Inflammatory macrophage treated with lipopolysaccharide for 1 hour (primary cell): Measurements from ENCODE around the gene SPG11.
"Not testable (repeated sequence)": the region's sequence is repeated elsewhere in the genome, so short reads cannot be mapped to it uniquely, and the experiment has no call there.

ENCODE experiments used
- DNase-seq, 2 donors: peaks; one replicate each; pipeline ENCODE4 v3.0.0-alpha.2; 2020 to 2022

Gene SPG11

GRCh38 chr15:44663410-44664308 is at the start of gene SPG11:
TSS of gene SPG11 (minus strand) at chr15:44663662. CDS start at chr15:44663647, 15 bp downstream.
- DNase-seq, result peak; percentile 97 to 100

DNA sequence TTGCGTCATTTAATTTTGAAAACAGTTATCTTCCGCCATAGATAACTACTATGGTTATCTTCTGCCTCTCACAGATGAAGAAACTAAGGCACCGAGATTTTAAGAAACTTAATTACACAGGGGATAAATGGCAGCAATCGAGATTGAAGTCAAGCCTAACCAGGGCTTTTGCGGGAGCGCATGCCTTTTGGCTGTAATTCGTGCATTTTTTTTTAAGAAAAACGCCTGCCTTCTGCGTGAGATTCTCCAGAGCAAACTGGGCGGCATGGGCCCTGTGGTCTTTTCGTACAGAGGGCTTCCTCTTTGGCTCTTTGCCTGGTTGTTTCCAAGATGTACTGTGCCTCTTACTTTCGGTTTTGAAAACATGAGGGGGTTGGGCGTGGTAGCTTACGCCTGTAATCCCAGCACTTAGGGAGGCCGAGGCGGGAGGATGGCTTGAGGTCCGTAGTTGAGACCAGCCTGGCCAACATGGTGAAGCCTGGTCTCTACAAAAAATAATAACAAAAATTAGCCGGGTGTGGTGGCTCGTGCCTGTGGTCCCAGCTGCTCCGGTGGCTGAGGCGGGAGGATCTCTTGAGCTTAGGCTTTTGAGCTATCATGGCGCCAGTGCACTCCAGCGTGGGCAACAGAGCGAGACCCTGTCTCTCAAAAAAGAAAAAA is 49.0 kb upstream of the SPG11 start:
- peak; percentile 85 for DNase-seq

DNA sequence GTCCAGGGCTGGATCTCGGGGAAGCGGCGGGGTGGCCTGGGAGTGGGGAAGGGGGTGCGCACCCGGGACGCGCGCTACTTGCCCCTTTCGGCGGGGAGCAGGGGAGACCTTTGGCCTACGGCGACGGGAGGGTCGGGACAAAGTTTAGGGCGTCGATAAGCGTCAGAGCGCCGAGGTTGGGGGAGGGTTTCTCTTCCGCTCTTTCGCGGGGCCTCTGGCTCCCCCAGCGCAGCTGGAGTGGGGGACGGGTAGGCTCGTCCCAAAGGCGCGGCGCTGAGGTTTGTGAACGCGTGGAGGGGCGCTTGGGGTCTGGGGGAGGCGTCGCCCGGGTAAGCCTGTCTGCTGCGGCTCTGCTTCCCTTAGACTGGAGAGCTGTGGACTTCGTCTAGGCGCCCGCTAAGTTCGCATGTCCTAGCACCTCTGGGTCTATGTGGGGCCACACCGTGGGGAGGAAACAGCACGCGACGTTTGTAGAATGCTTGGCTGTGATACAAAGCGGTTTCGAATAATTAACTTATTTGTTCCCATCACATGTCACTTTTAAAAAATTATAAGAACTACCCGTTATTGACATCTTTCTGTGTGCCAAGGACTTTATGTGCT is 48.4 kb upstream of the SPG11 start:
- DNase-seq, result peak; percentile 57 to 61

- peak; percentile 97 to 99 for DNase-seq
These were observed 47.8 kb upstream of the SPG11 start, which contains the start of the genes B2M and PATL2 for GRCh38 chr15:44711096-44711742. TSS of gene B2M (plus strand) at chr15:44711517. CDS start at chr15:44711547, 30 bp downstream. TSS of gene PATL2 (minus strand) at chr15:44711323. CDS start at chr15:44676490, 34,833 bp downstream.

DNA sequence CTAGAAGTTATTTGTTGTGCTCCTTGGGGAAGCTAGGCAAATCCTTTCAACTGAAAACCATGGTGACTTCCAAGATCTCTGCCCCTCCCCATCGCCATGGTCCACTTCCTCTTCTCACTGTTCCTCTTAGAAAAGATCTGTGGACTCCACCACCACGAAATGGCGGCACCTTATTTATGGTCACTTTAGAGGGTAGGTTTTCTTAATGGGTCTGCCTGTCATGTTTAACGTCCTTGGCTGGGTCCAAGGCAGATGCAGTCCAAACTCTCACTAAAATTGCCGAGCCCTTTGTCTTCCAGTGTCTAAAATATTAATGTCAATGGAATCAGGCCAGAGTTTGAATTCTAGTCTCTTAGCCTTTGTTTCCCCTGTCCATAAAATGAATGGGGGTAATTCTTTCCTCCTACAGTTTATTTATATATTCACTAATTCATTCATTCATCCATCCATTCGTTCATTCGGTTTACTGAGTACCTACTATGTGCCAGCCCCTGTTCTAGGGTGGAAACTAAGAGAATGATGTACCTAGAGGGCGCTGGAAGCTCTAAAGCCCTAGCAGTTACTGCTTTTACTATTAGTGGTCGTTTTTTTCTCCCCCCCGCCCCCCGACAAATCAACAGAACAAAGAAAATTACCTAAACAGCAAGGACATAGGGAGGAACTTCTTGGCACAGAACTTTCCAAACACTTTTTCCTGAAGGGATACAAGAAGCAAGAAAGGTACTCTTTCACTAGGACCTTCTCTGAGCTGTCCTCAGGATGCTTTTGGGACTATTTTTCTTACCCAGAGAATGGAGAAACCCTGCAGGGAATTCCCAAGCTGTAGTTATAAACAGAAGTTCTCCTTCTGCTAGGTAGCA is 47.0 kb upstream of the SPG11 start:
- DNase-seq, result peak; percentile 83 to 90

DNA sequence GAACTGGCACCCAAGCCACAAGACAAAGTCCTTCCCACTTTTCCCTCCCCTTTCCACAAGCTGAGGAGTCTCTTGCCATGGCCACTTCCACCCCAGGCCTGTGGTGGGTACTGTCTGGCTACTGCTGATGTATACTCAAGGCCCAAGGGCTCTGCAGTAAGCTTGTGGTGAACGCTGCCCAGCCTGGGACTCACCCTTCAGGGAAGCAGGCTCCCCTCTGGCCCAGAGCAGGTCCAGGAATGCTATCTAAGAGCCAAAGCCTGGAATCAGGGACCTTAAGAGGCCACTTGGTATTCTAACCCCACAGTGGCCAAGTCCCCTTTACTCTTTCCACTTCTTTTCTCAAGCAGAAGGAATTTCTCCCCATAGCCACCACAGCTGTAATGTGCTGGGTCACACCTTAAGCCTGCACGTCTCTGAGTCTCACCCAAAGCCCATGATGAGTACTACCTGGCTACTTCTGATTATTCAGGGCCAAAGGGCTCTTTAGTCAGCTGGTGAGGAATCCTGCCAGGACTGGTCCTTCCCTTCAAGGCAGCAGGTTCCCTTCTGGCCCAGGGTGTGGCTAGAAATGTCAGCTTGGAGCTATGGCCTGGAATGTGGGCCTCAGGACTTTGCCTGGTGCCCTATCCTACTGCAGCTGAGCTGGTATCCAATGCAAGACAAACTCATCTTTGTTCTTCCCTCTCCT is 43.6 kb upstream of the SPG11 start:
- DNase-seq, result no peak

DNA sequence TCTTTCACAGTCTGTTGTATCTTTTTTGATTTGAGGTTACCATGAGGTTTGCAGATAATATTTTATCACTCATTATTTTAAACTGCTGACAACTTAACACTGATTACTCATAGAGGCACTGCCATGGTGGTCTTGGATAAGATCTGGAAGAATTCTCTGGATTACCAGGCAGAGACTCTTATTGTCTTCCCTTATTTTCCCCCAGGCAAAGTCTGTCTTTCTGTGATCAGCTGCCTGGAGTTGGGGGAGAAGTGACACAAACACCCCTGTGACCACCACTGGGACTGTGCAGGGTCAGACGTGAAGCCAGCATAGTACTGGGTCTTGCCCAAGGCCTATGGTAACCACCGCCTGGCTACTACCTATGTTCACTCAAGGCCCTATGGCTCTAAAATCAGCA is 42.9 kb upstream of the SPG11 start:
- no peak for DNase-seq

DNA sequence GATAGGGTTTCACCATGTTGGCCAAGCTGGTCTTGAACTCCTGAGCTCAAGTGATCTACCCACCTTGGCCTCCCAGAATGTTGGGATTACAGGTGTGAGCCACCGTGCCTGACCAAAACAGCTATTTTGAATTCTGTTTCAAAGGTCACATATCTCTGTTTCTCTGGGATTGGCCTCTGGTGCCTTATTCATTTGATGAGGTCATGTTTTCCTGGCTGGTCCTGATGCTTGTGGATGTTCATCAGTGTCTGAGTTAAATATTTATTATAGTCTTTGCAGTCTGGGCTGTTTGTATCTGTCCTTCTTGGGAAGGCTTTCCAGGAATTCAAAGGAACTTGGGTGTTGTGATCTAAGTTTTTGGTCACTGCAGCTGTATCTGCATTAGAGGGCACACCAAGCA is 42.5 kb upstream of the SPG11 start:
- no peak for DNase-seq

GRCh38 chr15:44700676-44701075 is 37.2 kb upstream of the SPG11 start:
- DNase-seq, result not testable (repeated sequence)

GRCh38 chr15:44698641-44699040 is 35.2 kb upstream of the SPG11 start:
- no peak for DNase-seq

- DNase-seq, result no peak
These were observed 33.6 kb upstream of the SPG11 start for GRCh38 chr15:44697014-44697413.

DNA sequence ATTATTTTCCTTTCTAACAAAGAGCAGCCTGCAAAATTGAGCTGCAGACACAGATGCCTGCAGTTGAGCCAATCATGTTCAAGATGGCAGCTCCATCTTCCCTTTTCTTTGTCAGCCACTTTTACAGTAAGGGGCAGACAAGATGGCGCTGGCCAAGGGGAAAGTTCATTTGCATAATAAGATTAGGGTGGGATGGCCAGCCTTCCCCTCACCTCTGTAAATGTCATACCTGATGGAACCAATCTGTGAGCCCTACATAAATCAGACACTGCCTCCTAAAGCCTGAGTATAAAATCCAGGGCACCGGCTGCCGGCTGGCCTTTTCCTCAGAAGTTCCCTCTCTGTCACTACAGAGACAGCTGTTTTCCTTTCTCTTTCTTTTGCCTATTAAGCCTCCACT is 31.8 kb upstream of the SPG11 start:
- no peak for DNase-seq

- no peak for DNase-seq
These were observed 31.0 kb upstream of the SPG11 start for GRCh38 chr15:44694416-44694815.

DNA sequence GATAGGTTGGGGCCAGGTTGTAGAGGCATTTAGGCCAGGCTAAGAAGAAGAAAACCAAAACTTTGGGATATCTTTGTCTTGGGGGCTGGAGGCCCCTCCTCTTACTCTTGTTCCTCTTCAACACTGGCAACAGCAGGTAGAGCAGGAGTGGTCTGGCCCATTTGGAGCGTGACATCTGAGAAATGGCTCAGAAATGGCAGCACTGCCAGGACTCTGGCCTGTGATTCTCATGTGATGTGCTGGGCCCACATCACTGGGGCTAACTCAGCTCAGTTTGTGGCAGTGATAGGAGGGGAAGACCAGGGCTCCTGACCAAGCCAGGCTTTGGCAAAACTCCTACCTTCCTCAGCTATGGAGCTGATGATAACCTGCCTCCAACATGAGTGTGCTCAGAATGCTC is 29.2 kb upstream of the SPG11 start:
- DNase-seq, result no peak

- DNase-seq, result not testable (repeated sequence)
These were observed 26.8 kb upstream of the SPG11 start for GRCh38 chr15:44690245-44690644.

DNA sequence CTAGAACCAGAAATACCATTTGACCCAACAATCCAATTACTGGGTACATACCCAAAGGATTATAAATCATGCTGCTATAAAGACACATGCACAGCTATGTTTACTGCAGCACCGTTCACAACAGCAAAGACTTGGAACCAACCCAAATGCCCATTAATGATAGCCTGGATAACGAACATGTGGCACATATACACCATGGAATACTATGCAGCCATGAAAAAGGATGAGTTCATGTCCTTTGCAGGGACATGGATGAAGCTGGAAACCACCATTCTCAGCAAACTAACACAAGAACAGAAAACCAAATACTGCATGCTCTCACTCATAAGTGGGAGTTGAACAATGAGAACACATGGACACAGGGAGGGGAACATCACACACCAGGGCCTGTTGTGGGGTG is 25.9 kb upstream of the SPG11 start:
- DNase-seq, result not testable (repeated sequence)

GRCh38 chr15:44682809-44683682 is 19.6 kb upstream of the SPG11 start:
- peak; percentile 52 to 89 for DNase-seq

DNA sequence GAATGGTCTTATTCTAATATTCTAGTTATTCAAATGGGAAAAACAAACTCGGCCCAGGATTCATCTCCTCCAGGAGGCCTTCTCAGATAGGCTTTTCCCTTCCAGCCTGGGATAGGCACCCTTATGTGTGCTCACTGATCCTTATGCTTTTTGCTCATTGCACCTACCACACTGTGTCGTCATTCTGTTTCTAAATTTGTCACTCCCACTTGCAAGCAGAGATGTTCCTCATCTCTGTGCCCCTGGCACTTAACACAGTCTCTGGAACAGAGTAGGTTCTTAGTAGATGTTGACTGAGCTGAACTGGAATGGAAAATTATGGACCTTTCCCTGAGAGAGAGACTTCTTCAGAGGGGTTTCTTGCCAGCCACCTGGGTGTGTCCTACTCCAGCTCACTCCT is 18.7 kb upstream of the SPG11 start:
- peak; percentile 57 to 84 for DNase-seq

GRCh38 chr15:44676676-44677075 is 13.2 kb upstream of the SPG11 start:
- DNase-seq, result peak in 1 of 2 donors; percentile 51

DNA sequence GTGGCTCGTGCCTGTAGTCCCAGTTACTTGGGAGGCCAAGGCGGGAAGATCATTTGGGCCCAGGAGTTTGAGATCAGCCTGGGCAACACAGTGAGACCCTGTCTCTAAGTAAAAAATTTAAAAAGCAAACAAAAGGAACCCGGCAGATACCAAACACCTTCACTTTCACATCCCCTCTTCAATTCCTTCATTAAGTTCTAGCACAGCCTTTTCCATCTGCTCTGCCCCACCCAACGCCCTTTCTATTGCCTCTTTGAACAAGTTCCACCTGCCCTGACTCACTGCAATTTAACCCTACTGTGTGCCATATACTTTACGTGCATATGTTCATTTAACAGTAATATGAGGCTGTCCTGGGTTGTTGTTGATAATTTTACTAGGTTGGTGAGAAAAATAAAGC is 12.4 kb upstream of the SPG11 start:
- DNase-seq, result no peak
